Measurements from ENCODE around the gene ZNF672. TPM values are rescaled to one million over a fixed set of nuclear protein-coding genes. Genes with fewer than 3 reads are reported as not detected.

ZNF672 gene
- total RNA-seq, 1 donor from 2014 or later, result 36.1 TPM

DNA sequence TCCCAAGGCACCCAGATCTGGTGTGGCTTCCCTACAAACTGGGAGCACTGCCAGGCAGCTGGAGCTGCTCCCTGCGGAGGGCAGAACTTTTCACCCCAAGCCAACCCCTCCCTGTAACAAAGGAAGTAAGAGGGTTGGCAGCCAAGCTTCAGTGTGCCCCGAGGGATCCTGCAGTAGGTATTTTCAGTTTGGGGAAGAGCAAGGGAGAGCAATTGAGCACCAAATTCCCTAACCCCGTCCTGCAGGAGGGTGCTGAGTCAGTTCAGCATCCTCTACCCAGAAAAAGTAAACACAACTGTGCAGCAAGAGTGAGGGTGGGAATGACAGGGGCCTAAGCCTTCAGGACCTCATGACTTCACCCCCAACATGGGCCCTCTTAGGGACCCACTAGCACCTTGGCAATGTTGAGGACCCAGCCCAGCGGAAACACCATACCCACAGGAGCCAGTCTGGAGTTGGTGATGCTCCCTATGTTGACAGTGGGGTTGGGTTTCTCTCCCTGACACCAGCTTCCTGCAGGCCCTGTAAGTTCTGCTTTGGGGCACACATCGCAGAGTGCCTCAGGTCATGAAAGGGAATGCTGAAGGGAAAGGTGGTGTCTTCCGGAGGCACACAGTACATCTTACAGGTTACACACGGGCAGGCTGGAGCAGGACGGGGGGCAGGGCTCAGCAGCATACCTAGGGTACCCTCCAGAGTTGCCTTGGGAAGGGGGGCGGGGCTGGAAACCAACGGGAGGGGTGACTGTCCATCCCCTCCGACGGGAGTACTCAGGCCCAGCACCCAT lies 27.1 kb upstream of the ZNF672 start:
- peaks cover 28% of the 10 kb centered on the region for H3K36me3 Mint-ChIP-seq
- H3K9me3 Mint-ChIP-seq, result no peaks in the 10 kb centered on the region
- TF ChIP-seq, protein P1, sequence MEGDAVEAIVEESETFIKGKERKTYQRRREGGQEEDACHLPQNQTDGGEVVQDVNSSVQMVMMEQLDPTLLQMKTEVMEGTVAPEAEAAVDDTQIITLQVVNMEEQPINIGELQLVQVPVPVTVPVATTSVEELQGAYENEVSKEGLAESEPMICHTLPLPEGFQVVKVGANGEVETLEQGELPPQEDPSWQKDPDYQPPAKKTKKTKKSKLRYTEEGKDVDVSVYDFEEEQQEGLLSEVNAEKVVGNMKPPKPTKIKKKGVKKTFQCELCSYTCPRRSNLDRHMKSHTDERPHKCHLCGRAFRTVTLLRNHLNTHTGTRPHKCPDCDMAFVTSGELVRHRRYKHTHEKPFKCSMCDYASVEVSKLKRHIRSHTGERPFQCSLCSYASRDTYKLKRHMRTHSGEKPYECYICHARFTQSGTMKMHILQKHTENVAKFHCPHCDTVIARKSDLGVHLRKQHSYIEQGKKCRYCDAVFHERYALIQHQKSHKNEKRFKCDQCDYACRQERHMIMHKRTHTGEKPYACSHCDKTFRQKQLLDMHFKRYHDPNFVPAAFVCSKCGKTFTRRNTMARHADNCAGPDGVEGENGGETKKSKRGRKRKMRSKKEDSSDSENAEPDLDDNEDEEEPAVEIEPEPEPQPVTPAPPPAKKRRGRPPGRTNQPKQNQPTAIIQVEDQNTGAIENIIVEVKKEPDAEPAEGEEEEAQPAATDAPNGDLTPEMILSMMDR (IDR thresholded peaks at IDR 0.05; ENCODE audit: unreplicated experiment), result no peak
- DNase-seq (ENCODE audit: low spot score in 2 of 2, unreplicated experiment in 2 of 2), result no peak
- no peak overlapping the region for H3K4me3 Mint-ChIP-seq
- no peak overlapping the region for H3K27ac Mint-ChIP-seq
- no peaks in the 10 kb centered on the region for H3K27me3 Mint-ChIP-seq (ENCODE audit: low read depth)
- H3K4me1 Mint-ChIP-seq, result no peaks in the 10 kb centered on the region

- TF ChIP-seq, protein P1 (IDR thresholded peaks at IDR 0.05; ENCODE audit: unreplicated experiment), result no peak
- Mint-ChIP-seq H3K9me3 (no peaks in the 10 kb centered on the region), H3K36me3 (peaks cover 33% of the 10 kb centered on the region), H3K27me3 (ENCODE audit: low read depth) (no peaks in the 10 kb centered on the region), H3K4me3 (no peak overlapping the region), H3K27ac (no peak overlapping the region), H3K4me1 (no peaks in the 10 kb centered on the region)
- DNase-seq (ENCODE audit: low spot score in 2 of 2, unreplicated experiment in 2 of 2), result no peak
These were observed 26.2 kb upstream of the ZNF672 start for GRCh38 chr1:248811514-248812490.

GRCh38 chr1:248812736-248813425 lies 25.1 kb upstream of the ZNF672 start:
- Mint-ChIP-seq H3K9me3 (no peaks in the 10 kb centered on the region), H3K36me3 (peaks cover 33% of the 10 kb centered on the region), H3K27me3 (ENCODE audit: low read depth) (no peaks in the 10 kb centered on the region), H3K4me3 (no peak overlapping the region), H3K4me1 (no peaks in the 10 kb centered on the region), H3K27ac (no peak overlapping the region)
- TF ChIP-seq, protein P1 (IDR thresholded peaks at IDR 0.05; ENCODE audit: unreplicated experiment), result no peak
- no peak for DNase-seq (ENCODE audit: low spot score in 2 of 2, unreplicated experiment in 2 of 2)

DNA sequence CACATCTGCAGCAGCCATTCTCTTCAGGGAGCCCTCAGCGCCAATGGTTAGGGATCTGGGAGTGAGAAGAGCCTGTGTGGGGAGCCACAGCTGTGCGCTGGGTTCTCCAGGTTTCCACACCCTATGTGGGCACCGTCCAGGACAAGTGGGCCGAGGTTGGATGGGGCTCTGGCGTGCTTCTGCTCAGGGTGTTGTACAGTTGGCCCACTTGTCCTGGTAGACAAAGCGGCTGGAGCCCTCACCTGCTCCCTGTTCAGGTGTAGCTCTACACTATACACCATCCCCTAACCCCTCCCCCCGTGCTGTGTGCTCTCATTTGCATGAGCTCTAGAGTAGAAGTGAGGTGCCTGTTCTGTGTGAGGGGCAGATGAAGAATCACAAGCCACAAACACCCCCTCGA lies 24.5 kb upstream of the ZNF672 start:
- Mint-ChIP-seq H3K9me3 (no peaks in the 10 kb centered on the region), H3K4me1 (no peaks in the 10 kb centered on the region), H3K4me3 (no peak overlapping the region), H3K27me3 (ENCODE audit: low read depth) (no peaks in the 10 kb centered on the region), H3K36me3 (peaks cover 33% of the 10 kb centered on the region), H3K27ac (no peak overlapping the region)
- TF ChIP-seq, protein P1 (IDR thresholded peaks at IDR 0.05; ENCODE audit: unreplicated experiment), result no peak
- DNase-seq (ENCODE audit: low spot score in 2 of 2, unreplicated experiment in 2 of 2), result no peak

- TF ChIP-seq, protein P1 (IDR thresholded peaks at IDR 0.05; ENCODE audit: unreplicated experiment), result no peak
- Mint-ChIP-seq H3K9me3 (no peaks in the 10 kb centered on the region), H3K4me1 (no peaks in the 10 kb centered on the region), H3K36me3 (peaks cover 33% of the 10 kb centered on the region), H3K4me3 (no peak overlapping the region), H3K27ac (no peak overlapping the region), H3K27me3 (ENCODE audit: low read depth) (no peaks in the 10 kb centered on the region)
- no peak for DNase-seq (ENCODE audit: low spot score in 2 of 2, unreplicated experiment in 2 of 2)
These were observed 23.7 kb upstream of the ZNF672 start for GRCh38 chr1:248814351-248814750.

All from mesothelial cell of epicardium (in vitro differentiated cells).